HepG2 (cell line): Measurements from ENCODE around the gene ESAM. TPM values are rescaled to one million over a fixed set of nuclear protein-coding genes. Genes with fewer than 3 reads are reported as not detected.

ENCODE experiments used
- HNF1A ChIP-seq, 2 experiments: sonication (generic) in 1 of 2; formaldehyde crosslinking in 1 of 2; IDR thresholded peaks; 2 replicates each; pipeline versions ENCODE4 v1.4.0 to v1.6.1; 2016 to 2020; ENCODE audit warnings: borderline replicate concordance in 1 of 2, low read depth in 1 of 2, mild to moderate bottlenecking in 1 of 2, missing genetic modification reagents in 1 of 2
- NR2F6 ChIP-seq, 2 experiments: IDR thresholded peaks; 2 replicates each; pipeline ENCODE4 v1.6.1; 2016; ENCODE audit warnings: antibody characterized with exemption in 1 of 2, mild to moderate bottlenecking in 1 of 2
- PCBP1 ChIP-seq: fragments of 200-400 bp; formaldehyde crosslinking; IDR thresholded peaks from 2 replicates; pipeline ENCODE4 v1.6.1; 2017; ENCODE audit warnings: mild to moderate bottlenecking, low read depth, low read length, borderline replicate concordance
- POLR2AphosphoS5 ChIP-seq: IDR thresholded peaks from 2 replicates; pipeline ENCODE4 v1.6.1; 2012; ENCODE audit warnings: low read depth, low read length
- REL ChIP-seq: sonication (generic); formaldehyde crosslinking; conservative IDR thresholded peaks from 2 replicates; pipeline ENCODE4 v1.8.0; 2022; ENCODE audit warnings: mild to moderate bottlenecking, missing genetic modification reagents, moderate library complexity
- REPIN1 ChIP-seq: sonication (generic); formaldehyde crosslinking; IDR thresholded peaks from 2 replicates; pipeline ENCODE4 v1.8.0; 2022; ENCODE audit warnings: missing genetic modification reagents, low read depth, mild to moderate bottlenecking, borderline replicate concordance
- SOX6 ChIP-seq, 2 experiments: fragments of 450-650 bp in 1 of 2; sonication (generic) in 1 of 2; formaldehyde crosslinking in 1 of 2; IDR thresholded peaks; 2 replicates each; pipeline versions ENCODE4 v1.4.0 to v1.6.1; 2017 to 2020; ENCODE audit warnings: antibody characterized with exemption in 1 of 2, mild to moderate bottlenecking in 1 of 2, missing genetic modification reagents in 1 of 2
- STAG1 ChIP-seq: sonication (generic); formaldehyde crosslinking; IDR thresholded peaks from 2 replicates; pipeline ENCODE4 v1.4.0; 2020; ENCODE audit warnings: missing genetic modification reagents
- polyA plus RNA-seq, 8 experiments: library from polyadenylated mRNA; depleted of rRNA in 3 of 8; stranded (reverse) in 7 of 8; unstranded in 1 of 8; fragments of >200 nt; fragmentation: Illumina TruSeq in 4 of 8; extraction: Trizol in 4 of 8; gene quantifications; 2 replicates each; pipeline versions ENCODE4 v1.2.1 to v1.2.3, GENCODE V29; 2011 to 2016; ENCODE audit warnings: low read depth in 4 of 8, missing spikeins in 1 of 8, mixed read lengths in 1 of 8; ENCODE audit not compliant: insufficient read depth in 1 of 8
- total RNA-seq, 5 experiments: library from RNA; depleted of rRNA; stranded (reverse); fragments of >200 nt; fragmentation: Illumina TruSeq; extraction: Trizol; gene quantifications; 2 replicates each; pipeline ENCODE4 v1.2.3, GENCODE V29; 2016; ENCODE audit warnings: low read depth in 1 of 5
- TF ChIP-seq, protein P1 (sequence below): sonication (generic); formaldehyde crosslinking; IDR thresholded peaks from 2 replicates; pipeline ENCODE4 v1.5.0; 2020; ENCODE audit warnings: mild to moderate bottlenecking, missing genetic modification reagents, moderate library complexity
- TF ChIP-seq, protein P2 (sequence below): sonication (generic); formaldehyde crosslinking; IDR thresholded peaks from 2 replicates; pipeline ENCODE4 v1.8.1; 2023; ENCODE audit warnings: mild to moderate bottlenecking, moderate library complexity, missing genetic modification reagents
- TF ChIP-seq, protein P3 (sequence below): sonication (generic); formaldehyde crosslinking; IDR thresholded peaks from 2 replicates; pipeline ENCODE4 v1.4.0; 2020; ENCODE audit warnings: missing genetic modification reagents

The ESAM gene
- total and polyA plus RNA-seq, 2 of the 13 experiments (the other 11 are each of a cell fraction or from before 2014, with no cell fraction given): 1.2 to 6.8 TPM

- TF ChIP-seq POLR2AphosphoS5: no peak
- TF ChIP-seq NR2F6 (IDR thresholded peaks at IDR 0.05): no peak; the same call in 1 of the 2 replicates
- 0 out of 2 replicates have a peak, but pooled peaks have one; percentile 11 for TF ChIP-seq NR2F6 (CRISPR knock-in tag; IDR thresholded peaks at IDR 0.05)
- TF ChIP-seq, protein P1, sequence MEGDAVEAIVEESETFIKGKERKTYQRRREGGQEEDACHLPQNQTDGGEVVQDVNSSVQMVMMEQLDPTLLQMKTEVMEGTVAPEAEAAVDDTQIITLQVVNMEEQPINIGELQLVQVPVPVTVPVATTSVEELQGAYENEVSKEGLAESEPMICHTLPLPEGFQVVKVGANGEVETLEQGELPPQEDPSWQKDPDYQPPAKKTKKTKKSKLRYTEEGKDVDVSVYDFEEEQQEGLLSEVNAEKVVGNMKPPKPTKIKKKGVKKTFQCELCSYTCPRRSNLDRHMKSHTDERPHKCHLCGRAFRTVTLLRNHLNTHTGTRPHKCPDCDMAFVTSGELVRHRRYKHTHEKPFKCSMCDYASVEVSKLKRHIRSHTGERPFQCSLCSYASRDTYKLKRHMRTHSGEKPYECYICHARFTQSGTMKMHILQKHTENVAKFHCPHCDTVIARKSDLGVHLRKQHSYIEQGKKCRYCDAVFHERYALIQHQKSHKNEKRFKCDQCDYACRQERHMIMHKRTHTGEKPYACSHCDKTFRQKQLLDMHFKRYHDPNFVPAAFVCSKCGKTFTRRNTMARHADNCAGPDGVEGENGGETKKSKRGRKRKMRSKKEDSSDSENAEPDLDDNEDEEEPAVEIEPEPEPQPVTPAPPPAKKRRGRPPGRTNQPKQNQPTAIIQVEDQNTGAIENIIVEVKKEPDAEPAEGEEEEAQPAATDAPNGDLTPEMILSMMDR (CRISPR knock-in tag): peak; percentile 73
- TF ChIP-seq STAG1 (CRISPR knock-in tag): peak; percentile 50
- 0 out of 2 replicates have a peak, but pooled peaks have one; percentile 50 for TF ChIP-seq REPIN1 (CRISPR knock-in tag)
- TF ChIP-seq PCBP1: 0 out of 2 replicates have a peak, but pooled peaks have one; percentile 11
- 0 out of 2 replicates have a peak, but pooled peaks have one; percentile 36 for TF ChIP-seq HNF1A (IDR thresholded peaks at IDR 0.05; ENCODE audit: low read depth)
- no peak for TF ChIP-seq HNF1A (CRISPR knock-in tag; IDR thresholded peaks at IDR 0.05; ENCODE audit: borderline replicate concordance)
- TF ChIP-seq REL: 0 out of 2 replicates have a peak, but pooled peaks have one; percentile 14
- TF ChIP-seq SOX6 (IDR thresholded peaks at IDR 0.05): no peak
- peak; percentile 39 for TF ChIP-seq SOX6 (CRISPR knock-in tag; IDR thresholded peaks at IDR 0.05)
- TF ChIP-seq, protein P2, sequence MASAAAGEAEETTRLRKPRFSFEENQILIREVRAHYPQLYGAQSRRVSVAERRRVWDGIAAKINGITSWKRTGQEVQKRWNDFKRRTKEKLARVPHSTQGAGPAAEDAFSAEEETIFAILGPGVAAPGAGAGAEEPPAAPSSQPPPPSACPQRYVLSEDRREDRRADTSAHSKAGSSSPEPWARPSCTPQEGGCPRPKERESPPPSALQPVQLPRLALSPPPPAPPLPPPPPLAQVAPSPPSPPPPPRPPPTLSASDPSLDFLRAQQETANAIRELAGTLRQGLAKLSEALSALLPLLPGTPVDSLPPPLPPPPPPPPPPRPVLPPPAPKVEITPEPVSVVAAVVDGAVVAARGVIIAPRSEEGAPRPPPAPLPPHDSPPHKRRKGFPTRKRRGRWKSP (CRISPR knock-in tag): 0 out of 2 replicates have a peak, but pooled peaks have one; percentile 19
- TF ChIP-seq, protein P3, sequence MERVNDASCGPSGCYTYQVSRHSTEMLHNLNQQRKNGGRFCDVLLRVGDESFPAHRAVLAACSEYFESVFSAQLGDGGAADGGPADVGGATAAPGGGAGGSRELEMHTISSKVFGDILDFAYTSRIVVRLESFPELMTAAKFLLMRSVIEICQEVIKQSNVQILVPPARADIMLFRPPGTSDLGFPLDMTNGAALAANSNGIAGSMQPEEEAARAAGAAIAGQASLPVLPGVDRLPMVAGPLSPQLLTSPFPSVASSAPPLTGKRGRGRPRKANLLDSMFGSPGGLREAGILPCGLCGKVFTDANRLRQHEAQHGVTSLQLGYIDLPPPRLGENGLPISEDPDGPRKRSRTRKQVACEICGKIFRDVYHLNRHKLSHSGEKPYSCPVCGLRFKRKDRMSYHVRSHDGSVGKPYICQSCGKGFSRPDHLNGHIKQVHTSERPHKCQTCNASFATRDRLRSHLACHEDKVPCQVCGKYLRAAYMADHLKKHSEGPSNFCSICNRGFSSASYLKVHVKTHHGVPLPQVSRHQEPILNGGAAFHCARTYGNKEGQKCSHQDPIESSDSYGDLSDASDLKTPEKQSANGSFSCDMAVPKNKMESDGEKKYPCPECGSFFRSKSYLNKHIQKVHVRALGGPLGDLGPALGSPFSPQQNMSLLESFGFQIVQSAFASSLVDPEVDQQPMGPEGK (CRISPR knock-in tag): peak; percentile 41; the same call in 1 of the 2 replicates
These were observed 1.3 kb upstream of the ESAM start (continued) for GRCh38 chr11:124763156-124763947.
